ENCODE measurements around the gene TSEN54.
A peak's percentile ranks its signal among the peaks of the same experiment; 100 is the strongest.

Gene TSEN54

GRCh38 chr17:75485688-75486087, 30.6 kb upstream of the TSEN54 start:
- Histone ChIP-seq H2AFZ (ENCODE audit: low read depth, low read length, severe bottlenecking) (no peak overlapping the region), H3K27ac (ENCODE audit: low read depth, low read length) (no peak overlapping the region), H3K4me2 (ENCODE audit: low read depth, low read length, poor library complexity, severe bottlenecking) (no peak overlapping the region), H3K79me2 (ENCODE audit: insufficient read depth, low read length) (no peaks in the 10 kb centered on the region), H3K36me3 (ENCODE audit: low read length) (no peaks in the 10 kb centered on the region), H3K4me3 (ENCODE audit: insufficient read depth, low read length, poor library complexity, severe bottlenecking) (no peak overlapping the region), H3F3A (ENCODE audit: insufficient read depth) (peaks cover 4% of the 10 kb centered on the region; the same call in 1 of the 2 replicates), H3K9me3 (ENCODE audit: insufficient read depth, low read length) (no peaks in the 10 kb centered on the region), H3K9me2 (replicated peaks; ENCODE audit: insufficient read depth, low read length) (no peaks in the 10 kb centered on the region), H3K9ac (ENCODE audit: low read length) (no peak overlapping the region), H4K20me1 (ENCODE audit: low read depth, low read length) (no peaks in the 10 kb centered on the region), H3K27me3 (ENCODE audit: low read length) (no peaks in the 10 kb centered on the region)
- no peak for TF ChIP-seq EZH2phosphoT487 (conservative IDR thresholded peaks at IDR 0.05; ENCODE audit: low read length)
- TF ChIP-seq, protein P1, sequence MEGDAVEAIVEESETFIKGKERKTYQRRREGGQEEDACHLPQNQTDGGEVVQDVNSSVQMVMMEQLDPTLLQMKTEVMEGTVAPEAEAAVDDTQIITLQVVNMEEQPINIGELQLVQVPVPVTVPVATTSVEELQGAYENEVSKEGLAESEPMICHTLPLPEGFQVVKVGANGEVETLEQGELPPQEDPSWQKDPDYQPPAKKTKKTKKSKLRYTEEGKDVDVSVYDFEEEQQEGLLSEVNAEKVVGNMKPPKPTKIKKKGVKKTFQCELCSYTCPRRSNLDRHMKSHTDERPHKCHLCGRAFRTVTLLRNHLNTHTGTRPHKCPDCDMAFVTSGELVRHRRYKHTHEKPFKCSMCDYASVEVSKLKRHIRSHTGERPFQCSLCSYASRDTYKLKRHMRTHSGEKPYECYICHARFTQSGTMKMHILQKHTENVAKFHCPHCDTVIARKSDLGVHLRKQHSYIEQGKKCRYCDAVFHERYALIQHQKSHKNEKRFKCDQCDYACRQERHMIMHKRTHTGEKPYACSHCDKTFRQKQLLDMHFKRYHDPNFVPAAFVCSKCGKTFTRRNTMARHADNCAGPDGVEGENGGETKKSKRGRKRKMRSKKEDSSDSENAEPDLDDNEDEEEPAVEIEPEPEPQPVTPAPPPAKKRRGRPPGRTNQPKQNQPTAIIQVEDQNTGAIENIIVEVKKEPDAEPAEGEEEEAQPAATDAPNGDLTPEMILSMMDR (IDR thresholded peaks at IDR 0.05; ENCODE audit: insufficient read depth, low read length, poor library complexity, severe bottlenecking): no peak

GRCh38 chr17:75486151-75486550, 30.2 kb upstream of the TSEN54 start:
- H3K4me3 ChIP-seq (ENCODE audit: insufficient read depth, low read length, poor library complexity, severe bottlenecking): no peak overlapping the region
- peaks cover 4% of the 10 kb centered on the region; the same call in 1 of the 2 replicates for H3F3A ChIP-seq (ENCODE audit: insufficient read depth)
- H3K9me2 ChIP-seq (replicated peaks; ENCODE audit: insufficient read depth, low read length): no peaks in the 10 kb centered on the region
- TF ChIP-seq, protein P1 (IDR thresholded peaks at IDR 0.05; ENCODE audit: insufficient read depth, low read length, poor library complexity, severe bottlenecking): no peak
- TF ChIP-seq EZH2phosphoT487 (conservative IDR thresholded peaks at IDR 0.05; ENCODE audit: low read length): no peak
- no peaks in the 10 kb centered on the region for H3K36me3 ChIP-seq (ENCODE audit: low read length)
- H3K79me2 ChIP-seq (ENCODE audit: insufficient read depth, low read length): no peaks in the 10 kb centered on the region
- H3K4me2 ChIP-seq (ENCODE audit: low read depth, low read length, poor library complexity, severe bottlenecking): no peak overlapping the region
- no peak overlapping the region for H2AFZ ChIP-seq (ENCODE audit: low read depth, low read length, severe bottlenecking)
- no peaks in the 10 kb centered on the region for H4K20me1 ChIP-seq (ENCODE audit: low read depth, low read length)
- no peak overlapping the region for H3K9ac ChIP-seq (ENCODE audit: low read length)
- no peaks in the 10 kb centered on the region for H3K27me3 ChIP-seq (ENCODE audit: low read length)
- no peaks in the 10 kb centered on the region for H3K9me3 ChIP-seq (ENCODE audit: insufficient read depth, low read length)
- H3K27ac ChIP-seq (ENCODE audit: low read depth, low read length): no peak overlapping the region

DNA sequence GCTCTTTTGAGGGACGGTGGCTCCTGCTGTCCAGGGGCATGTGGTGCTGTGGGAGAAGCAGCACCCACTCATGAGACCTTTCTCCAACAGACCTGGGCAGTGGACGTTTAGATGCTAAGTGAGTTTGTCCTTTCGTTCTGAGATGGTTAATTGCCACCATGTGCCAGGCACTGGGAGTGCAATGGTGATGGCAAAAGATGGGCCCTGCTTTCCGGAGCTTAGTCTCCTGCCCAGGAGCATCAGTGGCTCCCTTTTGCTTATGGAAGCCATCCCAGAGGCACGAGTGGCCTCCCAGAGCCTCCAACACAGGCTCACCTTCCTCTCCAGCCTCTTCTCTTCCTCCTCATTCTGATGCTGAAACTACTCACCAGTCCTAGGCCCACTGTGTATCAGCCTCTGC, 29.4 kb upstream of the TSEN54 start:
- H3K27ac ChIP-seq (ENCODE audit: low read depth, low read length): peak overlapping the region; percentile 50
- H3K79me2 ChIP-seq (ENCODE audit: insufficient read depth, low read length): no peaks in the 10 kb centered on the region
- H3K27me3 ChIP-seq (ENCODE audit: low read length): no peaks in the 10 kb centered on the region
- no peaks in the 10 kb centered on the region for H3K9me2 ChIP-seq (replicated peaks; ENCODE audit: insufficient read depth, low read length)
- H3K4me3 ChIP-seq (ENCODE audit: insufficient read depth, low read length, poor library complexity, severe bottlenecking): no peak overlapping the region
- peaks cover 4% of the 10 kb centered on the region; the same call in 1 of the 2 replicates for H3F3A ChIP-seq (ENCODE audit: insufficient read depth)
- H2AFZ ChIP-seq (ENCODE audit: low read depth, low read length, severe bottlenecking): no peak overlapping the region
- no peak for TF ChIP-seq EZH2phosphoT487 (conservative IDR thresholded peaks at IDR 0.05; ENCODE audit: low read length)
- TF ChIP-seq, protein P1 (IDR thresholded peaks at IDR 0.05; ENCODE audit: insufficient read depth, low read length, poor library complexity, severe bottlenecking): no peak
- no peak overlapping the region for H3K9ac ChIP-seq (ENCODE audit: low read length)
- no peaks in the 10 kb centered on the region for H4K20me1 ChIP-seq (ENCODE audit: low read depth, low read length)
- no peaks in the 10 kb centered on the region for H3K9me3 ChIP-seq (ENCODE audit: insufficient read depth, low read length)
- H3K4me2 ChIP-seq (ENCODE audit: low read depth, low read length, poor library complexity, severe bottlenecking): no peak overlapping the region
- no peaks in the 10 kb centered on the region for H3K36me3 ChIP-seq (ENCODE audit: low read length)
